ENCODE results near the gene PRR11.
"Not testable (repeated sequence)": the region's sequence is repeated elsewhere in the genome, so short reads cannot be mapped to it uniquely, and the experiment has no call there.

PRR11 gene

GRCh38 chr17:59152925-59153324 lies 2.6 kb upstream of the PRR11 start:
- DNase-seq (ENCODE audit: low spot score), result no peak

GRCh38 chr17:59154292-59154720 lies 1.2 kb upstream of the PRR11 start:
- peak; percentile 66 for DNase-seq (ENCODE audit: low spot score)

DNA sequence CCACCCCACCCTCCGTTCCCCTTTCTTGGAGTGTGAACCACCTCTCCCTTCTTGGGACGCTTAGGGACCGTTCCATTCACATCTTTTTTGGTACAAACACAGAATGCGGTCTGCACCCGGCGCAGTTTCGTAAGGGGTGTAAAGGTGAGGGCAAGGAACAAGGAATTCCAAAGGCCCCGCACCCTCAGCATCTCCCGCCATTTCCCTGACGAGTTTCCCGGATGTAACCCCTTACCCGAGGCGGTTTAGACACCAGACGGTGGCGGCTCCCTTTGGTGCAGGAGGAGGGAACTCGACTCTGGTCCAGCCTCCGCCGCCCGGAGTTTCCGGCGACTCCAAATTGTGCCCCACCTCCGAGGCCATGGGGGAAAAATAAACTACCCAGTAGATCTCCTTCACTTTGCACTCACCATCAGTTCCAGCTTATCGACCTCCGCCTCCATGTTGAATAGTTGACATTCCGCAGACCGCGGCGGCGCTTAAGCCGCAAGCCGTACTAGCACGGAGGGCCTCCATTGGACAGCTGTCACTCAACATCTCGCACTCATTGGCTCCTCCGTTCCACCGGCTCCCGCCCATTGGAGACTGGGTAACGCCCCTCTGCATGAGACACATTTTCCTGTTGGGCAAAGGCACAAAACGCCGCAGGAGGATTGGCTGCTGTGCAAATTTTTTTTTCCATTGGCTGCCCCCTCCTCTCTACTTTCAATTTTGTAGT lies 666 bp upstream of the PRR11 start, which contains the start of gene SKA2:
SKA2 (minus strand) TSS at position 466 of the 718 bp plus-strand sequence; CDS start at position 443, 23 bp downstream.
- peak; percentile 100 for DNase-seq (ENCODE audit: low spot score)

GRCh38 chr17:59160157-59161025 lies 4.8 kb downstream of the PRR11 start:
- no peak for DNase-seq (ENCODE audit: low spot score)

DNA sequence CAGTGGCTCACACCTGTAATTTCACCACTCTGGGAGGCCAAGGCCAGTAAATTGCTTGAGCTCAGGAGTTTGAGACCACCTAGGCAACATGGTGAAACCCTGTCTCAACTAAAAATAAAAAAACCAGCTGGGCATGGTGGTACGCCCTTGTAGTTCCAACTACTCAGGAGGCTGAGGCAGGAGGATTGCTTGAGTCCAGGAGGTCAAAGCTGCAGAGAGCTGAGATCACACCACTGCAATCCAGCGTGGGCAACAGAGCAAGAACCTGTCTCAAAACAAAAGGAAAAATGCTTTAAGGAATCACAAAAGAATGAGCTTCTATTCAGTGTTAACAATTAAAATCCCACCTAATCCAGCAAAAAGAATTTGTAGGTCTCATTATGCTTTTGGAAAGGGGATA lies 5.9 kb downstream of the PRR11 start:
- DNase-seq (ENCODE audit: low spot score), result no peak

- DNase-seq (ENCODE audit: low spot score), result peak; percentile 72
Observed at GRCh38 chr17:59165933-59166342, 10.4 kb downstream of the PRR11 start.

DNA sequence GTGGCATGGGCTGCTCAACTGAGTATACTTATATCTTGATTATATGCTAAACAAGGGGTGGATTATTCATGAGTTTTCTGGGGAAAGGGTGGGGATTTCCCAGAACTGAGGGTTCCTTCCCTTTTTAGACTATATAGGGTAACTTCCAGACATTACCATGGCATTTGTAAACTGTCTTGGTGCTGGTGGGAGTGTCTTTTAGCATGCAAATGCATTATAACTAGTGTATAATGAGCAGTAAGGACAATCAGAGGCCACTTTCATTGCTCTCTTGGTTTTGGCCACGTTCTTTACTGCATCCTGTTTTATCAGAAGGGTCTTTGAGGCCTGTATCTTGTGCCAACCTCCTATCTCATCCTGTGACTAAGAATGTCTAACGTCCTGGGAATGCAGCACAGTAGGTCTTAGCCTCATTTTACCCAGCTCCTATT lies 12.0 kb downstream of the PRR11 start:
- DNase-seq (ENCODE audit: low spot score), result no peak

DNA sequence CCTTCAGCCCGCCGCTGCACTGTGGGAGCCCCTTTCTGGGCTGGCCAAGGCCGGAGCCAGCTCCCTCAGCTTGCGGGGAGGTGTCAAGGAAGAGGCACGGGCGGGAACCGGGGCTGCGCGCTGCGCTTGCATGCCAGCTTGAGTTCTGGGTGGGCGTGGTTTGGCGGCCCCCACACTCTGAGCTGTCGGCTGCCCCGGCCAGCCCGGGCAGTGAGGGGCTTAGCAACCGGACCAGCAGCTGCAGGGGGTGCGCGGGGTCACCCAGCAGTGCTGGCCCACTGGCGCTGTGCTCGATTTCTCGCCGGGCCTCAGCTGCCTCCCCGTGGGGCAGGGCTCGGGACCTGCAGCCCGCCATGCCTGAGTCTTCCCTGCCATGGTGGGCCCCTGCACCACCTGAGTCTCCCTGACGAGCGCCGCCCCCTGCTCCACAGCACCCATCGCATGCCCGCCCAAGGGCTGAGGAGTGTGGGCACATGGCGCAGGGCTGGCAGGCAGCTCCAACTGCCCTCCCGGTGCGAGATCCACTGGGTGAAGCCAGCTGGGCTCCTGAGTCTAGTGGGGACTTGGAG lies 17.0 kb downstream of the PRR11 start:
- no peak for DNase-seq (ENCODE audit: low spot score)

DNA sequence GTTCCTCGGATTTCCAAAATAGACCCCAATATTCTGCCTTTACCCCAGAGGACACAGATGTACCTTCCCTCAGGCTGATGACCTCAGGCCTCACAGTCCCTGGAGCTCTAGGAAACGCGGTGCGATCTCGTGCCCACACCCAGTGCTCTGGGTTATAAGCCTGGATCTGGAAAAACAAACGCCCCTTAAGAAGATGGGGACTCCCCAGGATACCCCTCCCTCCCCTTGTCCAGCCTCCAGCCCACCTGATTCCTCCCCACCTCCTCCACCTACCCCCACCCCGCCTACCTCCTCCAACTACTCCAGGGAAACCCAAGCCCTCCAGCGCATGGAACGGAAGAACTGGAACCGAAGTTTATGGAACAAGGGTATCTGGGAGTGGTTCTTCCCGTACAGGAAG lies 19.1 kb downstream of the PRR11 start:
- DNase-seq (ENCODE audit: low spot score), result no peak

GRCh38 chr17:59175076-59175475 lies 19.5 kb downstream of the PRR11 start:
- DNase-seq (ENCODE audit: low spot score), result no peak

GRCh38 chr17:59178266-59178985 lies 22.9 kb downstream of the PRR11 start:
- no peak for DNase-seq (ENCODE audit: low spot score)

- DNase-seq (ENCODE audit: low spot score), result not testable (repeated sequence)
Observed at GRCh38 chr17:59179601-59180000, 24.1 kb downstream of the PRR11 start.

DNA sequence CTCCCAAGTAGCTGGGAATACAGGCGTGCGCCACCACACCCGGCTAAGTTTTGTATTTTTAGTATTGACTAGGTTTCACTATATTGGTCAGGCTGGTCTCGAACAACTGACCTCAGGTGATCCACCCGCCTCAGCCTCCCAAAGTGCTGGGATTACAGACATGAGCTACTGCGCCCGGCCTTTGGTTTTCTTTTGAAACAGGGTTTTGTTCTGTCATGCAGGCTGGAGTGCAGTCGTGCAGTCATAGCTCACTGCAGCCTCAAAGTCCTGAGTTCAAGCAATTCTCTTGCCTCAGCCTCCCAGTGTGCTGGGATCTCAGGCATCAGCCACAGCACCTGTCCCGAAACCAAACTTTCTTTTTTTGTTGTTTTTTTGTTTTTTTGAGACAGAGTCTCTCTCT lies 25.1 kb downstream of the PRR11 start:
- DNase-seq (ENCODE audit: low spot score), result no peak

DNA sequence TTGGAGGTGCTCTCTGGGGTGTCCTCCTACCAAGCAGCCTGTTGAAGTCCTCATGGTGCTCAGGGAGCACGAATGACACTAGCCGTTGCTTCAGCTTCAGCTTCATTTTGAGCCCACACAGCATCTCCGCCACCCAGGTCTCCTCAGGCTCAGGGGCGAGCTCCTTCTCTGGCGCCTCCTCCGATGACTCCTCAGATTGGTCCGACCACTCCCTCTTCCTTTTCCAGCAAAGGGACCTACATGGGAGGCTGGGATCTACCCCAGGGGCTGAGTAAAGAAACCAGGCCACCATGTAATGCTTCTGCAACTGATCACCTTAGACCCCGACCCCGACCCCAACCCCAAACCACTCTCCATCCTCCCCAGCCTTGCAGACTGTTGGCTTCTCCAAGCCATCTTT lies 25.9 kb downstream of the PRR11 start:
- DNase-seq (ENCODE audit: low spot score), result no peak

DNA sequence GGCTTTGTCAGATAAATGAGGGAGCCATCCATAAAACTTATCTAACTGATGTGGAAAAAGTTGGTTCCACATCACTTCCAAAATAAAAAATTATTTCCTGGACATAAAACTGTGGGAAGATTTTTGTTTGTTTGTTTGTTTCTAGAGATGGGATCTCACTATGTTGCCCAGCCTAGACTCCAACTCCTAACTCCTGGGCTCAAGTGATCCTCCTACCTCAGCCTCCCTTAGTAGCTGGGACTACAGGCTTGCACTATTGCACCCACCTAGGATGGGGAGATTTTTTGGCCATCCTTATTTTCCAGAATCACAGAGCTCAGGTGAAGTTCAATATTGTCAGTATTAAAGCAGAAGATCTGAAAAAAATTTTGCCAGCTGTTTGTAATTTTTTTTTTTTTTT lies 30.5 kb downstream of the PRR11 start:
- DNase-seq (ENCODE audit: low spot score), result no peak

DNA sequence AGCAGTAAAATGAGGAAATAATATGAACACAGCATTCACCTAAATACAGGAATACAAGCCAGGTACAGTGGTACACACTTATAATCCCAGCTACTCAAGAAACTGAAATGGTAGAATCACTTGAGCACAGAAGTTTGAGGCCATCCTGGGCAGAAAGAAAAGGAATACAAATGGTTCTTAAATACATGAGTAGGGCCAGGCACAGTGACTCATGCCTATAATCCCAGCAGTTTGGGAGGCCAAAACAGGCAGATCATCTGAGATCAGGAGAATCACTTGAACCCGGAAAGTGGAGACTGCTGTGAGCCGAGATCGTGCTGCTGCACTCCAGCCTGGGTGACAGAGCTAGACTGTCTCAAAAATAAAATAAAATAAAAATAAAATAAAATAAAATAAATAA lies 31.3 kb downstream of the PRR11 start:
- DNase-seq (ENCODE audit: low spot score), result no peak

- DNase-seq (ENCODE audit: low spot score), result no peak
Observed at GRCh38 chr17:59190806-59191205, 35.3 kb downstream of the PRR11 start.

GRCh38 chr17:59193336-59193862 lies 37.9 kb downstream of the PRR11 start:
- no peak for DNase-seq (ENCODE audit: low spot score)

DNA sequence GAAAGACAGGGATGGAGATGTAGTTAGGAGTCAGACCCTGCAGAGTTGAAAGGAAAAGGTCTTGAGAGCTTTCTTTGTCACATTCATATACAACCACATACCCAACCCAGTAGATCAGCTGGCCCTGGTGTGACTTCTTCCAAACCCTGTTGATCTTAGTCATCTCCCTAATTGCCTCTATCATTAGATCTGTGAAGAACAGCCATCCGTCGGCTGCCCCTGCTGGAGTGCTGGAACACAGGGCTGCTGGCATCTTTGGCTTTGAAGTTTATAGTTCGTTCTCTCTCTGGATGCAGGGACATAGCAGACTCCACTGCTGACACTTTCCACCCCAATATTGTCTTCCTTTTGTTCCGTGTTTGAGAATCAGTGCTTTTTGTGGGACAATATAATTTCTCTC lies 43.9 kb downstream of the PRR11 start:
- DNase-seq (ENCODE audit: low spot score), result no peak

GRCh38 chr17:59202320-59202719 lies 46.8 kb downstream of the PRR11 start:
- DNase-seq (ENCODE audit: low spot score), result no peak

GRCh38 chr17:59219370-59219769 lies 63.8 kb downstream of the PRR11 start:
- DNase-seq (ENCODE audit: low spot score), result no peak

DNA sequence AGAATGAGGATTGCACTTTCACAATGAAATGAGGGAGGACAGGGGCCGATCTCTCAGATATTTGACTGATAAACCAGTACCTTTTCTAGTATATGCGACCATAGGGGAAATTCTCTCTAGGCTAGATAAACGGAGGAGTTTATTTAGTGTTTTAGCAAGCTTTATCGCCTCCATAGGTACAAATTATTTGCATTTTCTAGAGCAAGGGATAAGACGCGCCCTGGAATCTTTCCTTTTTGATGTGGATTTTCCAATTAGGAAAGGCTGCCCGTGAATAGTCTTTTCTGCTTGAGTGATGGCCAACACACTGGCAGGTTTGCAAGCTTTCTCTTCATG lies 64.4 kb downstream of the PRR11 start:
- DNase-seq (ENCODE audit: low spot score), result no peak
